A549 (cell line): ENCODE data around the gene KRTAP25-1.

Source experiments
- CEBPB ChIP-seq, 2 experiments: fragments of >200 bp in 1 of 2; sonication (Bioruptor Twin) in 1 of 2; formaldehyde crosslinking in 1 of 2; IDR thresholded peaks; 2 replicates each; pipeline ENCODE4 v1.6.1; 2012 to 2016
- CHD2 ChIP-seq: fragments of 150-350 bp; IDR thresholded peaks from 2 replicates; pipeline ENCODE4 v1.6.1; 2014; ENCODE audit warnings: low read length; ENCODE audit not compliant: partially characterized antibody
- EP300 ChIP-seq, 2 experiments: fragments of >200 bp; sonication (Bioruptor Twin); formaldehyde crosslinking; IDR thresholded peaks; 2 replicates in 1 of 2; 3 replicates in 1 of 2; pipeline ENCODE4 v1.6.1; 2016 to 2017
- MAX ChIP-seq: IDR thresholded peaks from 2 replicates; pipeline ENCODE4 v1.6.1; 2012
- RARB ChIP-seq: fragments of 250-450 bp; sonication (Bioruptor Pico); IDR thresholded peaks from 2 replicates; pipeline ENCODE4 v1.8.0; 2021; ENCODE audit warnings: mild to moderate bottlenecking, moderate library complexity
- RFX5 ChIP-seq: fragments of 450-650 bp; IDR thresholded peaks from 2 replicates; pipeline ENCODE4 v1.7.1; 2014; ENCODE audit warnings: antibody characterized with exemption, mild to moderate bottlenecking, moderate library complexity
- USF2 ChIP-seq: fragments of 450-650 bp; IDR thresholded peaks from 2 replicates; pipeline ENCODE4 v1.6.1; 2014; ENCODE audit warnings: antibody characterized with exemption
- TF ChIP-seq, protein P1 (sequence below): fragments of >200 bp; sonication (Bioruptor Twin); formaldehyde crosslinking; IDR thresholded peaks from 3 replicates; pipeline ENCODE4 v1.5.1; 2016

GRCh38 chr21:30255679-30256078 lies 33.6 kb downstream of the KRTAP25-1 start:
- TF ChIP-seq RFX5 = no peak
- no peak for TF ChIP-seq CEBPB (IDR thresholded peaks at IDR 0.05)
- no peak for TF ChIP-seq EP300 (IDR thresholded peaks at IDR 0.05)
- TF ChIP-seq RARB (CRISPR knock-in tag) = no peak
- TF ChIP-seq, protein P1, sequence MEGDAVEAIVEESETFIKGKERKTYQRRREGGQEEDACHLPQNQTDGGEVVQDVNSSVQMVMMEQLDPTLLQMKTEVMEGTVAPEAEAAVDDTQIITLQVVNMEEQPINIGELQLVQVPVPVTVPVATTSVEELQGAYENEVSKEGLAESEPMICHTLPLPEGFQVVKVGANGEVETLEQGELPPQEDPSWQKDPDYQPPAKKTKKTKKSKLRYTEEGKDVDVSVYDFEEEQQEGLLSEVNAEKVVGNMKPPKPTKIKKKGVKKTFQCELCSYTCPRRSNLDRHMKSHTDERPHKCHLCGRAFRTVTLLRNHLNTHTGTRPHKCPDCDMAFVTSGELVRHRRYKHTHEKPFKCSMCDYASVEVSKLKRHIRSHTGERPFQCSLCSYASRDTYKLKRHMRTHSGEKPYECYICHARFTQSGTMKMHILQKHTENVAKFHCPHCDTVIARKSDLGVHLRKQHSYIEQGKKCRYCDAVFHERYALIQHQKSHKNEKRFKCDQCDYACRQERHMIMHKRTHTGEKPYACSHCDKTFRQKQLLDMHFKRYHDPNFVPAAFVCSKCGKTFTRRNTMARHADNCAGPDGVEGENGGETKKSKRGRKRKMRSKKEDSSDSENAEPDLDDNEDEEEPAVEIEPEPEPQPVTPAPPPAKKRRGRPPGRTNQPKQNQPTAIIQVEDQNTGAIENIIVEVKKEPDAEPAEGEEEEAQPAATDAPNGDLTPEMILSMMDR = no peak
- TF ChIP-seq USF2 = no peak
- no peak for TF ChIP-seq CHD2
- no peak for TF ChIP-seq MAX
